ENCODE data around the gene PNPLA3. TPM values are rescaled to one million over a fixed set of nuclear protein-coding genes. Genes with fewer than 3 reads are reported as not detected.
A peak's percentile ranks its signal among the peaks of the same experiment; 100 is the strongest.

The PNPLA3 gene
- total RNA-seq, 6 donors from 2014 or later, result 0.59 to 6.3 (median 4.5) TPM

- Histone ChIP-seq H3K36me3 (no peaks in the 10 kb centered on the region), H3K4me3 (no peak overlapping the region), H3K4me1 (peaks cover 0 to 3% (median 0%) of the 10 kb centered on the region in 4 donors), H3K27me3 (peaks cover 0 to 5% (median 1%) of the 10 kb centered on the region in 4 donors), H3K9me3 (no peaks in the 10 kb centered on the region), H3K27ac (no peak overlapping the region)
- ATAC-seq (ENCODE audit: low FRiP score in 2 of 2) (no peak), DNase-seq (no peak)
- 84 to 89% methylated on average over 6 of the region's 6 CpGs for WGBS, 2 donors
- no peak for TF ChIP-seq CTCF (IDR thresholded peaks at IDR 0.05)
- no peak for TF ChIP-seq POLR2AphosphoS5 (IDR thresholded peaks at IDR 0.05)
- no peak for TF ChIP-seq POLR2A (IDR thresholded peaks at IDR 0.05)
- TF ChIP-seq EP300 (IDR thresholded peaks at IDR 0.05), result no peak
Measured at GRCh38 chr22:43885786-43886185, 37.8 kb upstream of the PNPLA3 start.

- Histone ChIP-seq H3K9me3 (no peaks in the 10 kb centered on the region), H3K27ac (no peak overlapping the region), H3K4me1 (peaks cover under 1 to 7% (median 2%) of the 10 kb centered on the region in 4 donors), H3K27me3 (peaks cover 0 to 9% (median 6%) of the 10 kb centered on the region in 4 donors), H3K4me3 (no peak overlapping the region), H3K36me3 (no peaks in the 10 kb centered on the region)
- WGBS, 2 donors, result 63 to 84% methylated on average over 3 to 8 of the region's 8 CpGs
- DNase-seq, result no peak
- no peak for TF ChIP-seq POLR2AphosphoS5 (IDR thresholded peaks at IDR 0.05)
- no peak for TF ChIP-seq POLR2A (IDR thresholded peaks at IDR 0.05)
- no peak for TF ChIP-seq CTCF (IDR thresholded peaks at IDR 0.05)
- no peak for TF ChIP-seq EP300 (IDR thresholded peaks at IDR 0.05)
- no peak for ATAC-seq (ENCODE audit: low FRiP score in 2 of 2)
Measured at GRCh38 chr22:43886231-43886630, 37.4 kb upstream of the PNPLA3 start.

- 71 to 100% methylated on average over 1 to 4 of the region's 4 CpGs for WGBS, 2 donors
- H3K27ac ChIP-seq, result no peak overlapping the region
- H3K27me3 ChIP-seq, result peaks cover 0 to 21% (median 14%) of the 10 kb centered on the region in 4 donors
- no peaks in the 10 kb centered on the region for H3K36me3 ChIP-seq
- H3K4me1 ChIP-seq, result peaks cover 4 to 15% (median 10%) of the 10 kb centered on the region in 4 donors
- no peak for ATAC-seq (ENCODE audit: low FRiP score in 2 of 2)
- TF ChIP-seq POLR2A (IDR thresholded peaks at IDR 0.05) (no peak), EP300 (IDR thresholded peaks at IDR 0.05) (no peak), POLR2AphosphoS5 (IDR thresholded peaks at IDR 0.05) (no peak), CTCF (IDR thresholded peaks at IDR 0.05) (no peak)
- no peak for DNase-seq
- H3K9me3 ChIP-seq, result no peaks in the 10 kb centered on the region
- H3K4me3 ChIP-seq, result no peak overlapping the region
Measured at GRCh38 chr22:43887391-43887790, 36.2 kb upstream of the PNPLA3 start.

GRCh38 chr22:43888740-43889139 is 34.9 kb upstream of the PNPLA3 start:
- WGBS, 2 donors, result 61 to 62% methylated on average over 2 to 4 of the region's 4 CpGs
- Histone ChIP-seq H3K4me1 (peaks cover 4 to 15% (median 10%) of the 10 kb centered on the region in 4 donors), H3K27me3 (peaks cover 0 to 21% (median 14%) of the 10 kb centered on the region in 4 donors), H3K9me3 (no peaks in the 10 kb centered on the region), H3K4me3 (no peak overlapping the region), H3K27ac (no peak overlapping the region), H3K36me3 (no peaks in the 10 kb centered on the region)
- peak in 1 of 2 donors; percentile 14 for DNase-seq
- no peak for ATAC-seq (ENCODE audit: low FRiP score in 2 of 2)
- TF ChIP-seq POLR2A (IDR thresholded peaks at IDR 0.05) (no peak), CTCF (IDR thresholded peaks at IDR 0.05) (no peak), EP300 (IDR thresholded peaks at IDR 0.05) (no peak), POLR2AphosphoS5 (IDR thresholded peaks at IDR 0.05) (no peak)

- ATAC-seq (ENCODE audit: low FRiP score in 2 of 2) (no peak), DNase-seq (no peak)
- H3K4me3 ChIP-seq, result no peak overlapping the region
- TF ChIP-seq POLR2A (IDR thresholded peaks at IDR 0.05) (no peak), POLR2AphosphoS5 (IDR thresholded peaks at IDR 0.05) (no peak)
- no peaks in the 10 kb centered on the region for H3K36me3 ChIP-seq
- peaks cover 4 to 15% (median 10%) of the 10 kb centered on the region in 4 donors for H3K4me1 ChIP-seq
- H3K9me3 ChIP-seq, result no peaks in the 10 kb centered on the region
- H3K27ac ChIP-seq, result no peak overlapping the region
- 66 to 75% methylated on average over 11 to 15 of the region's 16 CpGs for WGBS, 2 donors
- peaks cover 0 to 21% (median 14%) of the 10 kb centered on the region in 4 donors for H3K27me3 ChIP-seq
Measured at GRCh38 chr22:43889201-43889859, 34.3 kb upstream of the PNPLA3 start.

Data from upper lobe of left lung (tissue), 6 donors.